BLaER1 treated with 17β-estradiol and CSF1 and Interleukin-3, amounts not matched to agents 10 nM and 100 nM (cell line): ENCODE data around the gene SCN4A.

Experiments used
- H3K27ac ChIP-seq, 11 experiments: shearing (Covaris generic); formaldehyde crosslinking; 2 replicates each; pipeline ENCODE4 v1.8.1; 2022
- H3K27me3 ChIP-seq, 11 experiments: shearing (Covaris generic); formaldehyde crosslinking; 2 replicates each; pipeline ENCODE4 v1.8.1; 2022
- H3K36me3 ChIP-seq, 11 experiments: shearing (Covaris generic); formaldehyde crosslinking; 2 replicates each; pipeline ENCODE4 v1.8.1; 2022
- H3K4me1 ChIP-seq, 10 experiments: shearing (Covaris generic); formaldehyde crosslinking; 2 replicates each; pipeline ENCODE4 v1.8.1; 2022
- H3K4me2 ChIP-seq, 11 experiments: shearing (Covaris generic); formaldehyde crosslinking; 2 replicates each; pipeline ENCODE4 v1.8.1; 2022
- H3K4me3 ChIP-seq, 10 experiments: shearing (Covaris generic); formaldehyde crosslinking; 2 replicates each; pipeline ENCODE4 v1.8.1; 2022
- H3K9ac ChIP-seq, 11 experiments: shearing (Covaris generic); formaldehyde crosslinking; 2 replicates each; pipeline ENCODE4 v1.8.1; 2022
- H3K9me3 ChIP-seq, 11 experiments: shearing (Covaris generic); formaldehyde crosslinking; replicated peaks in 1 of 11; 2 replicates each; pipeline ENCODE4 v1.8.1; 2022
- H4K20me1 ChIP-seq, 11 experiments: shearing (Covaris generic); formaldehyde crosslinking; 2 replicates each; pipeline ENCODE4 v1.8.1; 2022
- Cebpa-rat ChIP-seq, 11 experiments: shearing (Covaris generic); IDR thresholded peaks; 2 replicates each; pipeline ENCODE4 v1.8.1; 2022

Gene SCN4A

DNA sequence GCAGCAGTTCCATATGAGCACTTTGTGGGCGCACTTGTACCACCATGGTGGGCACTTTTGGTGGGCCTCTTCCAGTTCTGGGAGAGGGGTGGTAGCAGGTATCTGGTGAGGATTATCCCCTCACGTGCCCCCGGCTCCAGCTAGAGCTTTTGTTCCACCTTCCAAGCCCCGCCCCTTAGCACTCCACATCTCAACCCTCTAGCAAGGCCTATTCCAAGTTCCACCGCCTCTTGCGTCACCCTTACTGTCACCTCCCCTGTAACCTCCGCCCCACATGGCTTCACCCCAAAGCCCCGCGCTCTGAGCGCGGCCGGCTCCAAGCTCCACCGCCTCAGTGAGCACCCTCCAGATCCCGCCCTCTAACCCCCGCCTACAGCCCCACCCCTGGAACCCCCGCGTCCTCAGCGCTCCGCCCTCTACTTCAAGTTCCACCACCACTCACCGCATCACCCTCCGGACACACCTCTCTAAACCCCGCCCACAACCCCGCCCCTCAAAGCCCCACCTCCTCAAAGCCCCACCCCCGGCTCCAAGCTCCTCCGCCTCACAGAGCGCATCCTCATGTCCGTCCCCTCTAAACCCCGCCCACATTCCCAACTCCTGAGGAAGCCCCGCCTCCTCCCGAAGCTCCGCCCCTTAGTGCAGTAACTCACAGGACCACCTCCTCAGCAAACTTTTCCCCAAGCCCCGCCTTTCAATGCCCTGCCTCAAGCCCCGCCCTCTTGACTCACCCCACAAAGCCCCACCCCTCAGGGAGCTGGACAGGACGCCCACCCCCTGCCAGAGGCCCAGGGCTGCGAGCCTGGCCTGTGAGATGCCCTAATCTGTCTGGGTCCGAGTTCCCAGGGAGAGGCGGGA, 11.1 kb downstream of the SCN4A start:
- Histone ChIP-seq H3K27me3 (no peaks in the 10 kb centered on the region), H3K27ac (peak overlapping the region in 4 of 11 experiments; percentile 14 to 43 (median 35); a peak in 5 of 22 replicates), H3K9me3 (no peaks in the 10 kb centered on the region), H3K36me3 (no peaks in the 10 kb centered on the region), H3K4me2 (peak overlapping the region; percentile 22 to 73 (median 65); a peak in 20 of 22 replicates), H3K4me1 (peaks cover 8 to 36% (median 25%) of the 10 kb centered on the region in 10 experiments; a peak in 19 of 20 replicates), H3K9ac (peak overlapping the region in 2 of 11 experiments; percentile 1 to 8; a peak in 1 of 22 replicates), H4K20me1 (no peaks in the 10 kb centered on the region), H3K4me3 (peak overlapping the region in 2 of 10 experiments; percentile 15 to 23; a peak in 1 of 20 replicates)
- peak in 2 of 11 experiments; percentile 51 to 70; a peak in 2 of 22 replicates for TF ChIP-seq Cebpa-rat (IDR thresholded peaks at IDR 0.05)

DNA sequence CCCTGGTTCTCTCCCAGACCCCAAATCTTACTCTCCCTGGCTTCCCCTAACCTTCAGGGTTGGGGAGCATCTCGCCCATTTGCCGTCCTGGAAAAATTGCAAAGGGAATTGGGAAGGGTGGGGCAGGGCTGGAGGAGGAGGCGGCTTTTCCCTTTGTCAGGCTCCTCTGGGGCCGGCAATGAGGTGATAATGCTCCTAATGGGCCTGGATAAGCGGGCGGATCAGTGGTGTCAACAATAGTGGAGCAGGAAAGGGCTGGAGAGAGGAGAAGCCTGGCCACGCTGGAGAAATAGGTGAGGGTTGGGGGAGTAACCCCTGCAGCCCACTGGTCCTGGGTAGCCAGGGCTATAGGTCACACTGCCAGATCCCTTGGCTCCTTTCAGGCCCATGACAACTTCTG, 12.3 kb downstream of the SCN4A start:
- Histone ChIP-seq H4K20me1 (no peaks in the 10 kb centered on the region), H3K36me3 (no peaks in the 10 kb centered on the region), H3K9ac (peak overlapping the region in 2 of 11 experiments; percentile 22 to 29; a peak in 2 of 22 replicates), H3K4me2 (peak overlapping the region in 10 of 11 experiments; percentile 17 to 71 (median 60); a peak in 19 of 22 replicates), H3K4me1 (peaks cover 8 to 41% (median 20%) of the 10 kb centered on the region in 10 experiments; a peak in 19 of 20 replicates), H3K9me3 (no peaks in the 10 kb centered on the region), H3K27ac (peak overlapping the region in 2 of 11 experiments; percentile 25 to 32; a peak in 2 of 22 replicates), H3K4me3 (no peak overlapping the region), H3K27me3 (no peaks in the 10 kb centered on the region)
- no peak for TF ChIP-seq Cebpa-rat (IDR thresholded peaks at IDR 0.05)

DNA sequence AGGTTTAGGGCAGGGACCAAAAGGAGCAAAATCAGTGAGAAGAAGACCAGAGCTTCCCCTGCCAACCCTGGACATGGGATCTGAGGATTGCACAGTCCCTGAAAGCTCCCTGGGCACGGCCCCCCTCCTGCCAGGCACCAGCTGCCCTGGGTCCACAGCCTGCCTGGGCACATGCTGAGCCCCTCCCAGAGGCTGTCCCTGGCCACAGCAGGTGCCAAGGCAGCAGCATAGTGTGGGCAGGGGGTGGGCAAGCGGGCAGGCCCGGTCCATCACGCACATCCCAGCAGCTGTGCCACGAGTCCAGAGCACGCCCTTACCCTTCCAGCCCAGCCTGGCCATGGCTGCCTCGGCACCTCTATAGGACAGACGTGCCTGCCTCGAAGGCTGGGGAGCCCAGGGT, 12.7 kb downstream of the SCN4A start:
- no peak for TF ChIP-seq Cebpa-rat (IDR thresholded peaks at IDR 0.05)
- H4K20me1 ChIP-seq, result no peaks in the 10 kb centered on the region
- H3K27me3 ChIP-seq, result no peaks in the 10 kb centered on the region
- H3K36me3 ChIP-seq, result no peaks in the 10 kb centered on the region
- H3K4me2 ChIP-seq, result peak overlapping the region in 10 of 11 experiments; percentile 17 to 71 (median 60); a peak in 18 of 22 replicates
- H3K27ac ChIP-seq, result 0 out of 22 replicates have a peak overlapping the region, but pooled peaks of 1 of the 11 experiments have one; percentile 5
- H3K4me3 ChIP-seq, result no peak overlapping the region; a peak in 1 of 20 replicates
- H3K4me1 ChIP-seq, result peaks cover 8 to 45% (median 21%) of the 10 kb centered on the region in 10 experiments; a peak in 19 of 20 replicates
- no peaks in the 10 kb centered on the region for H3K9me3 ChIP-seq
- H3K9ac ChIP-seq, result peak overlapping the region in 1 of 11 experiments; percentile 22; a peak in 2 of 22 replicates

DNA sequence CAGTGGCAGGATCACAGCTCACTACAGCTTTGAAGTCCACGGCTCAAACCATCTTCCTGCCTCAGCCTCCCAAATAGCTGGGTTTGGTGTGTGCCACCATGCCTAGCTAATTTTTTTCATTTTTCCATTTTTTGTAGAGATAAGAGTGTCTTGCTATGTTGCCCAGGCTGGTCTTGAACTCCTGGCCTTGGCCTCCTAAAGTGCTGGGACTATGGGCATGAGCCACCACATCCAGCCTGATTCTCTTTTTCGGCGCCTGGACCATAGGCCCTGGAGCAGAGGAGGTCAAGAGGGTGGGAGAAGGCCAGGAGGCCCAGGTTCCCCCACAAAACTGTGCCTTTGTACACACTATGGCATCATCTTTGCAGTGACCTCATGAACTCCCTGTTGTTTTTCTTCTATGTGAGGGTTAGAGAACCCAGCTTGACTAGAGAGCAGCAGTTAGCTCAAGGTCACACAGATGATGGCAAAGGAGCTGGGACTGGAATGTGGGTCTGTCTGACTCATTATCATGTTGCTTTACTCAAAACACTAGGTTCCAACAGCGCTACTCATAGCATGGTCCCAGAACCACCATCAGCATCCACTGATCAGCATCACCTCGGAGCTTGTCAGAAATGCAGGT, 16.3 kb downstream of the SCN4A start:
- H4K20me1 ChIP-seq, result no peaks in the 10 kb centered on the region
- H3K4me3 ChIP-seq, result no peak overlapping the region
- no peaks in the 10 kb centered on the region for H3K36me3 ChIP-seq
- peaks cover 17 to 73% (median 57%) of the 10 kb centered on the region in 10 experiments for H3K4me1 ChIP-seq
- H3K4me2 ChIP-seq, result no peak overlapping the region
- H3K27me3 ChIP-seq, result no peaks in the 10 kb centered on the region
- no peak overlapping the region for H3K9ac ChIP-seq
- H3K27ac ChIP-seq, result no peak overlapping the region
- TF ChIP-seq Cebpa-rat (IDR thresholded peaks at IDR 0.05), result no peak
- H3K9me3 ChIP-seq, result no peaks in the 10 kb centered on the region

DNA sequence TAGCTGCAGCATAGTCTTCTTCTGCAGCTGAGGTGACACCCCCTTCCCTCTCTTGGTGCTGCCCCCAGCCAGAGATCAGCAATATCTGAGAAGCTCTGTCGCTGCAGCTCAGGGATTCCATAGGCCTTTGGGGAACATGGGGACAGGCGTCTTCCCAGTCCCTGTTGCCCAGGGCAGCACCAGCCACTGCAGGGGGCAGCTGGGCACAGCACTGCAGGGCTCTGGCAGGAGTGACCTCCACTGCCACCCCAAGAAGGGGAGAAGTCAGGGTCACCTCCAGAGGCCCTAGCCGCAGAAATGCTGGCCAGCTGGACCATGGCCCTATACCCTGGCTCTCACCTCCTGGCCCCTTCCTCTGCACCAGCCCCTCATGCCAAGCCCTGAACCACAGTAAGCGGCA, 16.9 kb downstream of the SCN4A start:
- Histone ChIP-seq H3K4me1 (peaks cover 17 to 73% (median 57%) of the 10 kb centered on the region in 10 experiments), H3K4me3 (no peak overlapping the region), H3K27ac (no peak overlapping the region)

DNA sequence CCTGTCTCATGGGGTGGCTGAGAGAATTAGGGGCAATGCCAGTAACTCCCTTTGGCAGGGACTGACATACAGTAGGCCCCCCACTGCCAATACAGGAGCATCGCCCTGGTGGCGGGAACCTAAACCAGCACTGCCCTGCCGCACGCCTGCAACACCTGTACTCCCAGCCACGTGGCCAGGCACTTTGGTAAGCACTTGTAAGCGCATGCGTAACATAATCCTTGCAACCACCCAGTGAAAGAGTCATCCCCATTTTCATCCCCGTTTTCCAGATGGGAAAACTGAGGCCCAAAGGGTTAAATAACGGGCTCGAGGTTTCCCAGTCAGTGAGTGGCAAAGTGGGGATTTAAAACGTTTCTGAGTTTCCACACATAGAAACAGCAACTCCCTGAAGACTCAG, 17.5 kb downstream of the SCN4A start:
- H3K4me3 ChIP-seq, result no peak overlapping the region
- no peak overlapping the region for H3K9ac ChIP-seq
- no peaks in the 10 kb centered on the region for H3K9me3 ChIP-seq
- H3K36me3 ChIP-seq, result no peaks in the 10 kb centered on the region
- no peak for TF ChIP-seq Cebpa-rat (IDR thresholded peaks at IDR 0.05)
- peaks cover 11 to 73% (median 57%) of the 10 kb centered on the region in 10 experiments for H3K4me1 ChIP-seq
- no peaks in the 10 kb centered on the region for H4K20me1 ChIP-seq
- H3K4me2 ChIP-seq, result peak overlapping the region in 4 of 11 experiments; percentile 88 to 100 (median 93); a peak in 6 of 22 replicates
- H3K27ac ChIP-seq, result no peak overlapping the region
- no peaks in the 10 kb centered on the region for H3K27me3 ChIP-seq

More for the DNA sequence above, 16.9 kb downstream of the SCN4A start:
- no peaks in the 10 kb centered on the region for H3K36me3 ChIP-seq
- TF ChIP-seq Cebpa-rat (IDR thresholded peaks at IDR 0.05), result no peak
- no peaks in the 10 kb centered on the region for H4K20me1 ChIP-seq
- H3K4me2 ChIP-seq, result no peak overlapping the region
- H3K27me3 ChIP-seq, result no peaks in the 10 kb centered on the region
- H3K9me3 ChIP-seq, result no peaks in the 10 kb centered on the region
- no peak overlapping the region for H3K9ac ChIP-seq

DNA sequence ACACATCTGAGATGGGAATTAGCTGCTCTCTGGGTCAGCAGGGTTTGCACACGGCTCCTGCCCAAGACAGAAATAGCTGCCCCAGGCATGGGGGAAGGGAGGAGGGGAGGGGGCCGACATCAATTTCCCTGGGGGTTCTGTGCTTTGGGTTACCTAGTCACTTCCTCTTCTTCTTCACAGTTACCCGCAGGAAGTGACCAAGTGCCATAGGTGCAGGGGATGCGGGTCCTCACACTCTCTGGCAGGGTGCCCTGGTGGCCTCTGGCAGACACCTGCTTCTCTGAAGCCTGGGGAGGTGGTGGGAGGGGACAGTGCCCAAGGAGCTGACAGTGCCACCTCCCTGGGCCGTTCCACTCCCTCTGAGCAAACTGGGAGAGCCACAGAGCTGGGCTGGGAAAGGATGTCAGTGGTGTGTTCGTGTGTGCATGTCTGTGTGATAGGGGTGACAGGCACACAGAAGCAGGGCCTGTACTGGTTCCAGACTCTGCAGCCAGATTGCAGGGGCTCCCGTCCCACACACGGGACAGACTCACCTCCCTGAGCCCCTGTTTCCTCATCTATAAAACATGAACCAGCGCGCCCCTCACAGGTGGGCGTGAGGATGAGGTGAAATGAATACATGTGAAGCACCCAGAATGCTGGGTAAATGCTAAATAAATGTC, 18.2 kb downstream of the SCN4A start:
- no peak for TF ChIP-seq Cebpa-rat (IDR thresholded peaks at IDR 0.05)
- Histone ChIP-seq H3K4me1 (peaks cover 9 to 73% (median 57%) of the 10 kb centered on the region in 10 experiments), H3K36me3 (no peaks in the 10 kb centered on the region), H3K9ac (peak overlapping the region in 5 of 11 experiments; percentile 5 to 64 (median 46); a peak in 7 of 22 replicates), H3K9me3 (no peaks in the 10 kb centered on the region), H3K27ac (peak overlapping the region in 7 of 11 experiments; percentile 5 to 58 (median 23); a peak in 9 of 22 replicates), H4K20me1 (no peaks in the 10 kb centered on the region), H3K27me3 (no peaks in the 10 kb centered on the region), H3K4me2 (peak overlapping the region; percentile 35 to 100 (median 75); a peak in 21 of 22 replicates), H3K4me3 (peak overlapping the region in 1 of 10 experiments; percentile 5; a peak in 2 of 20 replicates)
